Measurements from ENCODE around the gene TRNAU1AP.

- TF ChIP-seq CTCF (IDR thresholded peaks at IDR 0.05; ENCODE audit: insufficient read depth, low read length) = no peak
- TF ChIP-seq POLR2AphosphoS5 (IDR thresholded peaks at IDR 0.05; ENCODE audit: low read depth) = peak; percentile 98
- no peak for TF ChIP-seq SPI1 (IDR thresholded peaks at IDR 0.05; ENCODE audit: borderline replicate concordance, low read depth)
- no peak for TF ChIP-seq GABPA (IDR thresholded peaks at IDR 0.05; ENCODE audit: low read depth)
Observed at GRCh38 chr1:28509705-28510272, 43.1 kb upstream of the TRNAU1AP start.

Data from HL-60 (cell line).